Uterus (tissue), 2 donors: ENCODE results near the gene GUCY2C.

Experiments
- POLR2A ChIP-seq, 2 donors: fragments of 450-650 bp; IDR thresholded peaks; one replicate each; pipeline ENCODE4 v1.6.1; 2016; ENCODE audit warnings: antibody characterized with exemption in 2 of 2, mild to moderate bottlenecking in 1 of 2, moderate library complexity in 1 of 2
- TF ChIP-seq, protein P1 (sequence below), 4 experiments: fragments of 200-600 bp in 2 of 4; fragments of 450-650 bp in 2 of 4; sonication (generic) in 2 of 4; IDR thresholded peaks; one replicate each; pipeline ENCODE4 v1.5.1; 2016 to 2019; ENCODE audit warnings: antibody characterized with exemption in 4 of 4, mild to moderate bottlenecking in 2 of 4, moderate library complexity in 1 of 4

DNA sequence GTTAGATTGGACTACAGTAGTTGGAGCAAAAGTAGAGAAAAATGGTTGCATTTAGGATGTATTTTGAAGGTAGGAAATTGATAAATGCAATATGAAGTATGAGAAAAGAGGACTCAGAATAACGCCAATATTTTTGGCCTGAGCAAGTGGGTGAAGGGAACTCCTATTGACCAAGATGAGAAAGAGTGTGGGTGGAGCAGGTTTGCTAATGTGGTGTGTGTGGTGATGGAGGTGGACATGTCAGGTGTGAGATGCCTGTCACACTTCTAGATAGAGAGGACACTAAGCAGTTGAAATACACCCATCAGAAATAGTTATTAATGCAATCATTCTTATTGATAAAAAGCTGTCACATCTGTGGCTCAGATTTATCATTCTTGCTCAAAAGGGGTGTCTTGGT lies 7.3 kb downstream of the GUCY2C start:
- TF ChIP-seq, protein P1, sequence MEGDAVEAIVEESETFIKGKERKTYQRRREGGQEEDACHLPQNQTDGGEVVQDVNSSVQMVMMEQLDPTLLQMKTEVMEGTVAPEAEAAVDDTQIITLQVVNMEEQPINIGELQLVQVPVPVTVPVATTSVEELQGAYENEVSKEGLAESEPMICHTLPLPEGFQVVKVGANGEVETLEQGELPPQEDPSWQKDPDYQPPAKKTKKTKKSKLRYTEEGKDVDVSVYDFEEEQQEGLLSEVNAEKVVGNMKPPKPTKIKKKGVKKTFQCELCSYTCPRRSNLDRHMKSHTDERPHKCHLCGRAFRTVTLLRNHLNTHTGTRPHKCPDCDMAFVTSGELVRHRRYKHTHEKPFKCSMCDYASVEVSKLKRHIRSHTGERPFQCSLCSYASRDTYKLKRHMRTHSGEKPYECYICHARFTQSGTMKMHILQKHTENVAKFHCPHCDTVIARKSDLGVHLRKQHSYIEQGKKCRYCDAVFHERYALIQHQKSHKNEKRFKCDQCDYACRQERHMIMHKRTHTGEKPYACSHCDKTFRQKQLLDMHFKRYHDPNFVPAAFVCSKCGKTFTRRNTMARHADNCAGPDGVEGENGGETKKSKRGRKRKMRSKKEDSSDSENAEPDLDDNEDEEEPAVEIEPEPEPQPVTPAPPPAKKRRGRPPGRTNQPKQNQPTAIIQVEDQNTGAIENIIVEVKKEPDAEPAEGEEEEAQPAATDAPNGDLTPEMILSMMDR (IDR thresholded peaks at IDR 0.05): no peak
- no peak for TF ChIP-seq POLR2A (IDR thresholded peaks at IDR 0.05)
